NCI-H1436 treated with DMSO at 0.1 percent for 48 hours (cell line): ENCODE data around the gene GPR84.

ENCODE experiments used
- DNase-seq: peaks from one replicate; lab custom pipeline; 2025; lab: John Stamatoyannopoulos, UW

Gene GPR84

GRCh38 chr12:54390668-54391551, 26.6 kb upstream of the GPR84 start:
- peak; percentile 34 for DNase-seq

GRCh38 chr12:54390176-54390667, 25.9 kb upstream of the GPR84 start:
- no peak for DNase-seq

GRCh38 chr12:54389607-54390175, 25.4 kb upstream of the GPR84 start:
- DNase-seq, result no peak

GRCh38 chr12:54389134-54389508, 24.8 kb upstream of the GPR84 start:
- DNase-seq, result no peak

- DNase-seq, result no peak
Measured at GRCh38 chr12:54388237-54389133, 24.2 kb upstream of the GPR84 start.

- no peak for DNase-seq
Measured at GRCh38 chr12:54387114-54387467, 22.8 kb upstream of the GPR84 start.

DNA sequence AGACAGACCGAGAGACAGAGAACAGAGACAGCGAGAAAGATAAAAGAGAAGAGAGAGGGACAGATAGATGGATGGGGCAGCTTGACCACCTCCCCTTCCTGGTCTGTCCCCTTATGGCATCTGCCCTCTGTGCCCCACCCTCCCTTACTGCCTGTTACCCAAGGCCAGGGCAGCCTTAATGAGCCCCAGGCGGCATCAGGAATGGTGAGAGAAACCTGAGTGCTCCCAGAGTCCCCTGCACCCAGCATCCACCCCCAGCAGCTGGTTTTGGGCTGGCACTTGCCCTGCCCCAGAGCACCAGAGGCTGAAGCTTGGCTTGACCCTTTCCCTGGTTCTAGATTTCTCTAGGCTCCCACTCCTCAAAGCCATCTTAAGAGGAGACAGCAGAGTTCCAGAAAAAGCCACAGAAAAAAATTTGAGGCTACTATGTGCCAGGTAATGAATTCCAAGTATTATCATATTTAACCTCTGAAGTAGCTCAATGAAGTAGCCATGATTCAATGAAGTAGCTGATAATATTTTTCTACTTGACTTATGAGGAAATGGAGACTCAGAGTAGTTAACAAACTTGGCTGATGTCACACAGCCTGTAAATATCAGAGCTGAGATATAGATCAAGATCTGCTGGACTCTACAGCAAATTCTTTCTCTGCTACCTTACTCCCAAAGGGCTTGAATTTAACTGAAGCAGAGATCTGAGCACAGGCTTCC, 22.3 kb upstream of the GPR84 start:
- DNase-seq, result no peak

GRCh38 chr12:54385251-54385914, 21.1 kb upstream of the GPR84 start:
- no peak for DNase-seq

DNA sequence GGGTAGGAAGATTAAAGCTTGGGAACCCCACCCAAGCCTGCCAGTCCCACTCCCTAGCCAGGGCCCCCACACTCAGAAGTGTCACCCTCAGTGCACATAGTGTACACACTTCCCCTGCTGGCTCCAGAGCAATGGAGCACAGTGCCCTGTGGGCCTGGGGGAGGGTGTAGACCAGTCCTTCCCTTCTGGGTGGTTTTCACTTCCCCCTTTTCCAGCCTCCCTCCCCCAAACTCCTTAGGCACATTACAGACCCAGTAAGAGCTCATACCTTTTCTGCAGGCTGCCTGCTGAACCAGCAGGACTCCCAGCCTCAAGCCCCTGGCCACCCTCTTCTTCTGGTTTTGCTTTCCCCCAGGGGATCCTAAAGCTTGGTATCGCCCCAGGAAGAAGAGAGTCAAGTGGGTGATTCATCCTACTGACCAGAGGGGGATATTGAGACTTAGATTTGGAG, 20.3 kb upstream of the GPR84 start, which contains the start of gene ZNF385A:
ZNF385A (minus strand) TSS at position 143 of the 451 bp plus-strand sequence. CDS start 219 bp downstream, outside the sequence.
- no peak for DNase-seq

- DNase-seq, result no peak
Measured at GRCh38 chr12:54383041-54383609, 18.8 kb upstream of the GPR84 start.

DNA sequence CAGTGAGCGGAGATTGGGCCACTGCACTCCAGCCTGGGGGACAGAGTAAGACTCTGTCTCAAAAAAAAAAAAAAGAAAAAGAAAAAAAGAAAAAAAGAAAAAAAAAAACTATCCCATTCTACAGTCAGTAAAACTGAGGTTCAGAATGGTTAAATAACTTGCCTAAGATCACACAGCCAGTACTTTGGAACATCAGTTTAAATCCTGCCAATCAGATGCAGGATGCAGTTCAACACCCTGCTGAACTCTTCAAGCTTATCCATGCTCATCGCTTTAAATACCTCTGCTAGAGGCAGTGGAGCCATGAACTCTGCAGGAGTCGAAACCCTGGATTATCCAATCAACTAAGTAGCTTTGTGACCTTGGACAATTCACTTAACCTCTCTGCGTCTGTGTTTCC, 16.9 kb upstream of the GPR84 start:
- no peak for DNase-seq

DNA sequence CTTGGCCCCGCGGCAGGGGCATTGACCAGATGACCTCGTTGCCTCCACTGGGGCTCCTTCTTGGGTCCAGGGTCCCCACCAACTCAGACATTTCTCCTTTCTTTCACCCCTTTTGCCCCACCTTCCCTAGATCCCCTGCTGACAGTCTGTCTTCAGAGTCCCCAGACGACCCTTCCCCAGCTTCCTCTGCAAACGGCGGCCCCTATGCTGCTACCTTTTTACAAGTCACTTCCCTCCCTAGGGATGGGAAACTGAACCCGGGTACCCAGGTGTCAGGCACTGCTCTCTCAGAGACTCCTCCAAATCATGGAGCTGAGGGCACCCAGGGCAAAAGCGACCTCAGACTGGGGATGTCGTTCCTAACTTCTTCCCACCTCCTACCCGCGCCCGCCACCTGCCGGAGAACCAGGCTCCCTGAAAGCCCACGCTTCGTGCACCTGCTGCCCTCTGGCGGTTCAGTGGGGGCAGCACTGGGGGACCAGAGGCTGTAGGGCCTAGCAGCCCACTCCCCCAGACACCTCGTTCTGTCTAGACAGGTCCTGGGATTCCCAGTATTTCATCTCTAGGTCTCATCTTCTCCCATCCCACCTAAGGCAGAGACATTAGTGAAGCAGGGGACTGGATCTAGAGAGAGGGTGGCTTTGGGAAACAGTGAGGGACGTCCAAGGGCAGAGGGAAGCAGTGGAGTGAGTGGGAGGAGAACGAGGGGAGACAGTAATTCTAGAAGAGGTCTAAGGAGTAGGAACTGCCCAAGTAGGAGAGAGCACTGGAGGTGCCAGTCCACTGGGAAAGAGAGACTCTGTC, 15.3 kb upstream of the GPR84 start:
- peak; percentile 40 for DNase-seq

DNA sequence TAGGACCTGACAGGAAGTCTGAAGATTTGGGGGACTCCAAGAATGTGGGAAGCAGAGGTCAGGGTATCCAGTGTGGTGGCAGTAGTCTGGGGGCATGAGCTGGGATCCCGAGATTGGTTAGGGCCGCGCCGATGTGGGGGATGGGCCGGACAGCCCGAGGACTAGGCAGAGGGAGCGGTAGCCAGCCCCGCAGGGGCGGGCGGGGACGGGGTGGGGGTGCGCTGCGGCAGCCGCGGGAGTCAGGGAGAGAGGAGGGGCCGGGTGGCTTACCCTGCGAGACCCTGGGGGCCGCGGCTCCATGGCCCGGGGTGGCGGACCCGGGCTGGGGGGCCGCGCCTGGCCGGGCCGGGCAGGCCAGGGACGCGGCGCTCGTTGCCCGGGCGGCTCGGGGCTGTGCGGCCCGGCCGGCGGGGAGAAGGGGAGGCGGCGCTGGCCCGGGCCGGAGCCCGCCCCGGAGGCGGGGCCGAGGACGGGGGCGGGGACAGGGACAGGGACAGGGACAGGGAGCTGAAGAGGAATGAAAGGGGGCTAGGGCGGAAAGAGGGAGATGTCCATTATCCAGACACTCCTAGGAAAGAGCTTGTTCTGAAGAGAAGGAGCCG, 14.6 kb upstream of the GPR84 start:
- no peak for DNase-seq

DNA sequence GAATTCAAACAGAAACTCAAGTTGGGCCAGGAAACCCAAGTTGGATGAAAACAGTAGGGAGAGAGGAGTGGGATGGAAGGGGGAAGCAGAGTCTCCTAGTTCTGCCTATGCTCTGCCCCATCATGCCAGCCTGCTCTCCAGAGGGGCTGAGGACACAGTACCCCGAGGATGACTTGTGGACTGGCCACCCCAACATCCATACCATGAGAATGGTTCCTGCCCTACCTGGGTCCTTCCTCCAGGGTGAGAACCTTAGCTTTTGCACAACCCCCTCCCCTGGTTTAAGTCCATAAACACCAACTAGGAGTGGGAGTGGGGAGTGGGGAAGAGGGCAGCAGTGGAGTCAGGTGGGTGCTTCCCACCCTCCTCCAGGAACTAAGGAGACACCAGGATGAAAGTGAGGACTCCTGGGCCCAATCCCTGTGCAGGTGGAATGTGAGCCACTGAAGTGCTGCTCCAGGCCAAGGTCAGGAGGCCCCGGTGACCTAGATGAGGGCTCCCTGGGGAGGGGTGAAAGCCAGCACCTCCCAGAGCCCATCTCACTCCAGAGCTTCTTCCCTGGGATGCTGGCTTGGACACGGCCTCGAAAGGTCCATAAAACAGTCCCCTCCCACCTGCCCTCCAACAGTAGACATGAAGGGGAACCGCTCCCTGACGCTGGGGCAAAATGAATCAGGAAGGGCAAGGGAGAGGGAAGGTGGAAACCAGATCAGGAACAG, 13.7 kb upstream of the GPR84 start:
- no peak for DNase-seq

- DNase-seq, result no peak
Measured at GRCh38 chr12:54377007-54377406, 12.7 kb upstream of the GPR84 start.

GRCh38 chr12:54376596-54376995, 12.3 kb upstream of the GPR84 start:
- no peak for DNase-seq

GRCh38 chr12:54375259-54375579, 10.9 kb upstream of the GPR84 start:
- no peak for DNase-seq

- DNase-seq, result no peak
Measured at GRCh38 chr12:54374562-54375258, 10.4 kb upstream of the GPR84 start.
